Cardiac septum (tissue), 1 donor: Measurements from ENCODE around the gene ADSL. TPM values are rescaled to one million over a fixed set of nuclear protein-coding genes. Genes with fewer than 3 reads are reported as not detected.
"Not testable (repeated sequence)": the region's sequence is repeated elsewhere in the genome, so short reads cannot be mapped to it uniquely, and the experiment has no call there.

ENCODE experiments used
- DNase-seq: peaks from one replicate; pipeline ENCODE4 v3.0.0-alpha.2; 2020; ENCODE audit warnings: low spot score
- intact Hi-C: fragments of 100-400 bp; cut with DNase I; formaldehyde crosslinking; loops from one replicate; pipeline ENCODE4 v1.14.0; 2022
- total RNA-seq: library from RNA; stranded (reverse); fragmentation: NEBNext Ultra II Directional; extraction: Animal tissue kit (Norgen Biotek cat#: 25700); gene quantifications from one replicate; pipeline ENCODE4 v1.2.1, GENCODE V29; 2021
- donor health status: DM: no; HTN: no; CAD: no.

The ADSL gene
- total RNA-seq, 1 donor from 2014 or later = 47.8 TPM

GRCh38 chr22:40363059-40363458 is 16.8 kb downstream of the ADSL start:
- DNase-seq = no peak
- intact Hi-C loops = no loop called here

- intact Hi-C loops = no loop called here
- DNase-seq = no peak
Observed at GRCh38 chr22:40364431-40364830, 18.1 kb downstream of the ADSL start.

DNA sequence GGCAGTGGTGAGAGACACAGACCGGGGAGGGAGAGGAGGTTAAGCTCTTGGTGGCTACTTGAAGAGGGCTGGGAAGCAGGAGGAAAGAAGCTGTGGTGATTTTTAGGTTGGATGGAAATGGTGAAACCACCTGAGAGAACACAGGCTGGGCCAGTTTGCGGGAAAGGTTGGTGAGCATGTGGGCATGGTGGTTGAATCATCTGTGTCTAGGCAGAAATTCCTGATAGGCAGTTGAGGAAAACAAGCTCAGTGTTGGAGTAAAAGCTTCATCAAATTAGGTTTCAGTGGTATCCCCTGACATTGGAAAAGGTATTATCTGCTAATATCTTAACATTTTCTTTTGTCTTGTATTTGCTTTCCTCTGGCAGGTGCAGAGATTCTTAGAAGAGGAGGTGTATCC is 19.8 kb downstream of the ADSL start:
- DNase-seq = no peak
- intact Hi-C loops = no loop called here

GRCh38 chr22:40367342-40367741 is 21.0 kb downstream of the ADSL start:
- DNase-seq = no peak
- intact Hi-C loops = no loop called here

DNA sequence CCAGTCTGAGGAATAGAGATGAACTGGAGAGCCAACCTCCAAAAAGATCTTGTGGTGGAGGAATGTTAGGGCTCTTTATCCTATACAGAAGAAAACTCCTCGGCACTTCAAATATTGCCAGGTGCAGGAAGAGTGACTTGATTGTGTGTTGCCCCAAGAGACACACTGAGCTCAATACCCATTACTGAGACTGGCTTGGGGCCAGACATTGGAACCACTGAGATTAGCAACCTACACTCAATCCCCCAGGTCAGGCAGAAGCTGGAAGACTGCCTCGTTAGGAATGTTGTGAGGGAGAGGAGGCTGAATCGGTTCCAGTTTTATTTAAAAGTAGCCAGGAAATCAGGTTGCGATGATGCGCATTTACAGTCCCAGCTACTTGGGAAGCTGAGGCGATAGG is 21.7 kb downstream of the ADSL start:
- intact Hi-C loops = no loop called here
- no peak for DNase-seq

DNA sequence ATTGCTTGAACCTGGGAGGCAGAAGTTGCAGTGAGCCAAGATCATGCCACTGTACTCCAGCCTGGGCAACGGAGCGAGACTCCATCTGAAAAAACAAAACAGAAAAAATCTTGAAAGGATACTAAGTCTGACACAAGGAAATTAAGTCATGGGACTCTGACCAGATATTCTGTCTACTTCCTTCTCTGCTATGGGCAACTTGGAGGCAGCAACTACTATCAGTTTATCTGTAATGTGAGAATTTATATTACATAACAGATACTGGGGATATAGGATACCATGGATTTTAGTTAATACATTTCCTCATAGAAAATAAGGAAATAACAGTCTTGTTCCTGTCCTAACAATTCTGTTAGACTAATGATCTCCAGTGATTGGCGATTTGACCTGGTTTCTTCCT is 22.5 kb downstream of the ADSL start:
- intact Hi-C loops = no loop called here
- DNase-seq = no peak

- intact Hi-C loops = loop anchor here (10.0 kb wide), 1 partner anchor 260 kb away; the partner anchor contains the start of gene MRTFA
- no peak for DNase-seq
Observed at GRCh38 chr22:40374567-40374966, 28.3 kb downstream of the ADSL start.

DNA sequence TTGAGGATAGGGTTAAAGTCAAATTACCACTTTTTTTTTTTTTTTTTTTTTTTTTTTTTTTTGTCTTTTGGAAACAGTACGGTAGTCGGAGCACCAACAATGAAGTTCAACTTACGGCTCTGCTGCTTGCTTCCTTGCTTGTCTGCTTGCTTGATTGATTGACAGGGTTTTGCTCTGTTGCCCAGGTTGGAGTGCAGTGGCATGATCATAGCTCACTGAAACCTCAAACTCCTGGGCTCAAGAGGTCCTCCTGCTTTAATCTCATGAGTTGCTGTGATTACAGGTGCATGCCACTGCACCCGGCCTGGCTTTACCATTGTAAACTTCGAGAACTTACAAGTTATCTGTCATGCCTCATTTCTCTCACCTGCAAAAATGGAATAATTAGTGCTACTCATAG is 29.8 kb downstream of the ADSL start:
- no peak for DNase-seq
- intact Hi-C loops = loop anchor here (10.0 kb wide), 1 partner anchor 259 kb away; the partner anchor contains the start of gene MRTFA

DNA sequence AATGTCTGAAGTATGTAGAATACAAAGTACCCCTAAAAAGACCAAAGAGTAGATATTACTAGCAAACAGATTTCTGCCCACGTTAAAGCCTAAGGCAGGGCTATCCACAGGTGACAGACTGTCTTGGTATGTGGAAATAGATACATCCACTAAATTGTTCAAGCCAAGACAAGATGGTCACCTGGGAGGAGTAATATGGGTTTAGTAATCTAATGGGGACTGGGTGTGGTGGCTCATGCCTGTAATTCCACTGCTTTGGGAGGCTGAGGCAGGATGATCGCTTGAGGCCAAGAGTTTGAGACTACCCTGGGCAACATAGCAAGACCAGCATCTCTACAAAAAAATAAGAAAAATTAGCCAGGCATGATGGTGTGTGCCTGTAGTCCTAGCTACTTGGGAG is 31.6 kb downstream of the ADSL start:
- intact Hi-C loops = loop anchor here (10.0 kb wide), 1 partner anchor 257 kb away; the partner anchor contains the start of gene MRTFA

GRCh38 chr22:40378448-40378847 is 32.1 kb downstream of the ADSL start:
- intact Hi-C loops = loop anchor here (10.0 kb wide), 1 partner anchor 256 kb away; the partner anchor contains the start of gene MRTFA
- DNase-seq = not testable (repeated sequence)

More for the DNA sequence above, 31.6 kb downstream of the ADSL start:
- DNase-seq = no peak

DNA sequence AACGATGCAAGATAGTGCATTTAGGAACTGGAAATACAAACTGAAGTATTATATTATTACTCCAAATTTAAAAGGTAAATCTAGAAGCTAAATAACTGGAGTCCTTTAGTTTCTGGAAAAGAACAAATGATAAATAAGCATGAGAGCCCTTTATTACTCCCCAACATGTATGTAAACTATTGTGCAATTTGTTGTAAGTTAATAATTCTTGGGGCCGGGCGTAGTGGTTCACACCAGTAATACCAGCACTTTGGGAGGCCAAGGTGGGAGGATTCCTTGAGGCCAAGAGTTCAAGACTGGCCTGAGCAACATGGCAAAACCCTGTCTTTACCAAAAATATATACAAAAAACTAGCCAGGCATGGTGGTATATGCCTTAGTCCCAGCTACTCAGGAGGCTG is 35.2 kb downstream of the ADSL start:
- intact Hi-C loops = no loop called here

GRCh38 chr22:40383905-40384304 is 37.6 kb downstream of the ADSL start:
- intact Hi-C loops = no loop called here

More for the DNA sequence above, 35.2 kb downstream of the ADSL start:
- no peak for DNase-seq

GRCh38 chr22:40385036-40385782 is 38.9 kb downstream of the ADSL start:
- DNase-seq = no peak
- intact Hi-C loops = no loop called here

More at GRCh38 chr22:40383905-40384304, 37.6 kb downstream of the ADSL start:
- DNase-seq = no peak

- intact Hi-C loops = no loop called here
- no peak for DNase-seq
Observed at GRCh38 chr22:40387746-40388145, 41.4 kb downstream of the ADSL start.

DNA sequence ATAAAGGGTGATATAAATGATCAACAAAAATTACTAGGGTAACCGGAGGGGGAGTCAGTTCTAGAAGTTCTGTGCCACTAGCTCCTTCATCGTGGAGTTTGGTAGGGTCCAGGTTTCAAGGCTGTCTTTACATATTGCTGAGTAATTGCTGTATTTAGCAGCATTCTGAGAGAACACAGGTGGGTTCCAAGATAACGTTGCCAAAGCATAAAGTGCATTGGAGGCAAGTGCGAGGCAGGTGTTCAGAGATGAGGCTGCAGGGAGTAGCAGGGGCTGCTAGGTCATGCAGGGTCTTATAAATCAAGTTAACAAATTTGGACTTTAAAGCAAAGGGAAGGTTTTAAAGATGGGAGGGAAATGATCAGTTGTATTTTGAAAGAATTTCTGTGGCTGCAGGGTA is 41.9 kb downstream of the ADSL start:
- no peak for DNase-seq
- intact Hi-C loops = no loop called here

DNA sequence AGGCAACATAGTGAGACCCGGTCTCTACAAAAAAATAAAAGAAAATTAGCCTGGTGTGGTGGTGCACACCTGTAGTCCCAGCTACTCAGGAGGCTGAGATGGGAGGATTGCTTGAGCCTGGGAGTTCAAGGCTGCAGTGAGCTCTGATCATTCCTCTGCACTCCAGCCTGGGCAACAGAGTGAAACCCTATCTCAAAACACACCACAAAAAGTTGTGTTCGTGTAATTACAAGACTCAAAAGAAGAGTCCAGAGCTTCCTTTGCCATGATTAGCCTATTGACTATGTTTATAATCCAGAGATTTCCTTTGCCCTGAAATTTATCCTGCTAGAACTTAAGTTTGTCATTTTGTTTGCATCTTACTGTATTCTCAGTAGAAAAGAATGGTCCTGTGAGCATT is 45.1 kb downstream of the ADSL start:
- intact Hi-C loops = no loop called here
- DNase-seq = no peak

GRCh38 chr22:40392618-40393017 is 46.3 kb downstream of the ADSL start:
- no peak for DNase-seq
- intact Hi-C loops = no loop called here

GRCh38 chr22:40394607-40395006 is 48.3 kb downstream of the ADSL start:
- intact Hi-C loops = no loop called here
- no peak for DNase-seq

- no peak for DNase-seq
- intact Hi-C loops = no loop called here
Observed at GRCh38 chr22:40395607-40396006, 49.3 kb downstream of the ADSL start.

DNA sequence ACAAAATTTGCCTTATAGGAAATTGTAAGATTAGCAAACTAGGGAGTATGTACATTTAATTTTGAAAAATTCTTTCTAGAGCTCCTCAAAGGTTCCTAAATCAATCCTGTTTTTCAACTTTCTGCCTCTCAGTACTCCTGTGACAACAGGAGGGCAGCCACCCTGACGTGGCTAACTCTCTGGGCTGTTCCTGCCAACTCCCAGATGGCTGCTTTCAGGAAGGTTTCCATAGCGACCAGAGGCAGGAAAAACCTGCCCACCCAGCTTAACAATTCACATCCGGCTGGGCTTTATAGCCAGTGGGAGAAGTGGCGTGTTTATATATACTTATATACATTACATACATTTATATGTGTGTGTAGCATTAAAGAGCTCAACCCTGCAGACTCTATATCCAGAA is 50.6 kb downstream of the ADSL start:
- DNase-seq = no peak
- intact Hi-C loops = no loop called here

DNA sequence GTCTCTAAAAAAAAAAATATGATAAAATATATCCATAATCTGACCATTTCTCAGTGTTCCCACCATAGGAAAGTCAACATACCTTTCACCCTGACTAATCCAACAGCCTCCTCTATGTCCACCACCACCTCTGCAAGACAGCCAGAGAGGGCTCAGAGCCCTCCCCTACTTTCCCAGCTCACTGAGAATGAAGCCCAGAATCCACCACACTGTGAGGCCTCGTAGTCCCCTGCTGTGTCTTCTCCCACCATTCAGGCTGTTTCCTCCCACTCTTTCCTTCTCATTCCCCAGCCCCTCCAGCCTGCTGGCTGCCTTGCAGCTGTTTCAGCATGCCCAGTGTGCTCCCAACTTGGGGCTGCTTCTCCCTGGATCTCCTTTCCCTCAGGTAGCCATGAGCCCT is 51.1 kb downstream of the ADSL start:
- DNase-seq = no peak
- intact Hi-C loops = no loop called here

GRCh38 chr22:40399621-40400020 is 53.3 kb downstream of the ADSL start:
- intact Hi-C loops = no loop called here
- DNase-seq = no peak
